SU-DHL-6 (cell line): ENCODE data around the gene EXOC6.

Source experiments
- H2AFZ ChIP-seq: fragments of 200-600 bp; sonication (generic); 2 replicates; pipeline ENCODE4 v1.6.1; 2014; ENCODE audit warnings: low read depth, mild to moderate bottlenecking, moderate library complexity, mixed read lengths, antibody characterized with exemption, low read length; ENCODE audit not compliant: severe bottlenecking
- H3F3A ChIP-seq: fragments of 200-600 bp; shearing (Covaris generic); 2 replicates; pipeline ENCODE4 v1.6.0; 2016; ENCODE audit warnings: antibody characterized with exemption, mild to moderate bottlenecking; ENCODE audit not compliant: insufficient read depth
- H3K27ac ChIP-seq: fragments of 200-600 bp; sonication (generic); 2 replicates; pipeline ENCODE4 v1.5.1; 2016; ENCODE audit warnings: low read depth, mild to moderate bottlenecking, low read length, moderate library complexity, mixed read lengths
- H3K27me3 ChIP-seq: fragments of 200-600 bp; sonication (generic), shearing (Covaris generic); 2 replicates; pipeline ENCODE4 v1.6.0; 2014; ENCODE audit warnings: mild to moderate bottlenecking, low read length
- H3K36me3 ChIP-seq: fragments of 200-600 bp; sonication (generic); 2 replicates; pipeline ENCODE4 v1.6.1; 2014; ENCODE audit warnings: mild to moderate bottlenecking, low read length, mixed read lengths
- H3K4me2 ChIP-seq: fragments of 300-600, 200-600 bp; shearing (Covaris generic), sonication (generic); 2 replicates; pipeline ENCODE4 v1.6.0; 2014; ENCODE audit warnings: low read length, low read depth, mild to moderate bottlenecking; ENCODE audit not compliant: poor library complexity, severe bottlenecking
- H3K4me3 ChIP-seq: fragments of 200-600 bp; sonication (generic); 2 replicates; pipeline ENCODE4 v1.5.1; 2014; ENCODE audit warnings: antibody characterized with exemption, low read length, mild to moderate bottlenecking, mixed read lengths; ENCODE audit not compliant: insufficient read depth, poor library complexity, severe bottlenecking
- H3K79me2 ChIP-seq: fragments of 200-600 bp; sonication (generic); 2 replicates; pipeline ENCODE4 v1.6.1; 2014; ENCODE audit warnings: mild to moderate bottlenecking, low read length, moderate library complexity; ENCODE audit not compliant: insufficient read depth
- H3K9ac ChIP-seq: fragments of 200-600 bp; sonication (generic); 2 replicates; pipeline ENCODE4 v1.7.0; 2014; ENCODE audit warnings: mild to moderate bottlenecking, low read length
- H3K9me2 ChIP-seq: fragments of 200-600 bp; sonication (generic); replicated peaks from 2 replicates; pipeline ENCODE4 v1.6.1; 2014; ENCODE audit warnings: low read length; ENCODE audit not compliant: insufficient read depth
- H3K9me3 ChIP-seq: fragments of 200-600 bp; sonication (generic); 2 replicates; pipeline ENCODE4 v1.6.1; 2014; ENCODE audit warnings: low read length, mixed read lengths; ENCODE audit not compliant: insufficient read depth
- H4K20me1 ChIP-seq: fragments of 200-600 bp; sonication (generic); 2 replicates; pipeline ENCODE4 v1.6.1; 2014; ENCODE audit warnings: low read depth, mild to moderate bottlenecking, antibody characterized with exemption, low read length, moderate library complexity, mixed read lengths
- EZH2phosphoT487 ChIP-seq: fragments of 200-600 bp; sonication (generic), shearing (Covaris generic); conservative IDR thresholded peaks from 2 replicates; pipeline ENCODE4 v1.6.1; 2018; ENCODE audit warnings: mild to moderate bottlenecking, antibody characterized with exemption, low read length, moderate library complexity, mixed read lengths
- TF ChIP-seq, protein P1 (sequence below): fragments of 200-600 bp; sonication (generic); IDR thresholded peaks from one replicate; pipeline ENCODE4 v1.5.1; 2017; ENCODE audit warnings: antibody characterized with exemption, mild to moderate bottlenecking, low read length, moderate library complexity; ENCODE audit not compliant: insufficient read depth, poor library complexity, severe bottlenecking

The EXOC6 gene

DNA sequence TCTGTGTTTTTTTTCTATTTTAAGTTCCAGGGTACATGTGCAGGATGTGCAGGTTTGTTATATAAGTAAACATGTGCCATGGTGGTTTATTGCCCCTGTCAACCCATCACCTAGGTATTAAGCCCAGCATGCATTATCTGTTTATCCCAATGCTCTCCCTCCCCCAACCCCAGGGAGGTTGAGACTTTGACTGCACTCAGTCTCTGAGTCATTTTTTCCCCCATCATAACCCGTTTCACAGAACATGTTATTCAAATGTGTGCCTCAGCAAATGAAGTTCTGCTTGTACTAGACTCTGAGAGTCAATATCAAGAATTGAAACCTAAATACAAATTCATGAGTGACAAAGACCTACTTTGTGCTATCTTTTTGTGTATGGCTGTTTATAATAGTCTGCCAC, 142.3 kb downstream of the EXOC6 start:
- no peaks in the 10 kb centered on the region; the same call in 1 of the 2 replicates for H4K20me1 ChIP-seq
- no peak overlapping the region for H3K4me2 ChIP-seq
- H3K27me3 ChIP-seq = no peaks in the 10 kb centered on the region
- H3F3A ChIP-seq = no peaks in the 10 kb centered on the region
- no peak for TF ChIP-seq EZH2phosphoT487
- TF ChIP-seq, protein P1, sequence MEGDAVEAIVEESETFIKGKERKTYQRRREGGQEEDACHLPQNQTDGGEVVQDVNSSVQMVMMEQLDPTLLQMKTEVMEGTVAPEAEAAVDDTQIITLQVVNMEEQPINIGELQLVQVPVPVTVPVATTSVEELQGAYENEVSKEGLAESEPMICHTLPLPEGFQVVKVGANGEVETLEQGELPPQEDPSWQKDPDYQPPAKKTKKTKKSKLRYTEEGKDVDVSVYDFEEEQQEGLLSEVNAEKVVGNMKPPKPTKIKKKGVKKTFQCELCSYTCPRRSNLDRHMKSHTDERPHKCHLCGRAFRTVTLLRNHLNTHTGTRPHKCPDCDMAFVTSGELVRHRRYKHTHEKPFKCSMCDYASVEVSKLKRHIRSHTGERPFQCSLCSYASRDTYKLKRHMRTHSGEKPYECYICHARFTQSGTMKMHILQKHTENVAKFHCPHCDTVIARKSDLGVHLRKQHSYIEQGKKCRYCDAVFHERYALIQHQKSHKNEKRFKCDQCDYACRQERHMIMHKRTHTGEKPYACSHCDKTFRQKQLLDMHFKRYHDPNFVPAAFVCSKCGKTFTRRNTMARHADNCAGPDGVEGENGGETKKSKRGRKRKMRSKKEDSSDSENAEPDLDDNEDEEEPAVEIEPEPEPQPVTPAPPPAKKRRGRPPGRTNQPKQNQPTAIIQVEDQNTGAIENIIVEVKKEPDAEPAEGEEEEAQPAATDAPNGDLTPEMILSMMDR = no peak
- H3K9me2 ChIP-seq = no peaks in the 10 kb centered on the region
- H3K27ac ChIP-seq = no peak overlapping the region
- no peak overlapping the region for H3K4me3 ChIP-seq
- H3K9ac ChIP-seq = no peak overlapping the region
- no peaks in the 10 kb centered on the region for H3K79me2 ChIP-seq
- H3K36me3 ChIP-seq = no peaks in the 10 kb centered on the region
- no peaks in the 10 kb centered on the region for H3K9me3 ChIP-seq
- no peak overlapping the region for H2AFZ ChIP-seq

DNA sequence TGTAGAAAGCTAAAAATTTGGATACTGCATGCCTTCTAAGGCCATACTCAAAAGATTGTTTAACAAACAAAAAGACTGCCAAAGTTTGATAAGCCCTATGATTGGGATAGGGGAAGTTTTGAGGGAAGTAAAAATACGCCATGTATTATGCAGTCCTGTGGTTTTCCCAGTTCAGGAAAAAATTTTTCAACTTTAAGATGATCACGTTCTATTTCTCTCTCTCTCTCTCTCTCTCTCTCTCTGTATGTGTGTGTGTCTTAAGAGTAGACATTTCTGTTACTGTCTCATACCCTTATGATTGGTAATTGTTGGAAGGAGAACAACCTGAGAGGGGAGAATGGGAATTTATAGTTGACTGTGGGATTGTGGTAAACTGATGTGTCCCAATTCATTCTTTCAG, 143.2 kb downstream of the EXOC6 start:
- Histone ChIP-seq H3K4me3 (no peak overlapping the region), H2AFZ (no peak overlapping the region), H3K27ac (no peak overlapping the region), H4K20me1 (no peaks in the 10 kb centered on the region; the same call in 1 of the 2 replicates), H3K4me2 (no peak overlapping the region), H3K9ac (no peak overlapping the region), H3K36me3 (no peaks in the 10 kb centered on the region), H3K9me3 (no peaks in the 10 kb centered on the region), H3F3A (no peaks in the 10 kb centered on the region), H3K9me2 (no peaks in the 10 kb centered on the region), H3K79me2 (no peaks in the 10 kb centered on the region), H3K27me3 (no peaks in the 10 kb centered on the region)
- TF ChIP-seq, protein P1 = no peak
- no peak for TF ChIP-seq EZH2phosphoT487

DNA sequence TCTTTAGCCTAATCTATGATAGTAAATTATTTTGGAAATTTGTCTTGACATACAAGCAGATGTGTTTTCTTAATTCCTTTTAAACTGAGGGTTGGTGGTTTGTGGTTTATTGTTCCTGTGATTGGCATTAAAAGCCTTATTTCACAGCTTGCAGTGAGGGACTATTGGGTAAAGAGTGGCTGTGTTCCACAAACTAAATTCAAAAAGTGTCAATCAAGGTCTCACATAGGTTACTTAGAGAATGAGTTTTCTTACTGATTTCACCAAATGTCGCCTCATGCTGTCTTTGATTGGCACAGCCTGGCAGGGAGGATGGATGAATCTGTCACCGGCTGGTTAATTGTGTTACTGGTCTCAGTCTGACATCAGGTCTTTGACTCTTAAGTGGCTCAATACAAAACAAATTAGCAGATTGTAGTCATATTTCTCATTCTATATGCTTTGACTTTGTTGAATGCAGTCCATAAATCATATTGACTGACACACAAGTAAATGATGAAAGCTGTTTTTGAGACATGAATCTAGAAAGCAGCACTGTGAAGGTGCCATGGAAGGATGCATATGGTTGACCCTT, 145.5 kb downstream of the EXOC6 start:
- Histone ChIP-seq H3K9me3 (no peaks in the 10 kb centered on the region), H3K79me2 (no peaks in the 10 kb centered on the region), H3K9ac (no peak overlapping the region), H3F3A (no peaks in the 10 kb centered on the region), H2AFZ (no peak overlapping the region), H3K27me3 (no peaks in the 10 kb centered on the region), H3K36me3 (no peaks in the 10 kb centered on the region), H3K27ac (no peak overlapping the region), H4K20me1 (no peaks in the 10 kb centered on the region; the same call in 1 of the 2 replicates), H3K4me2 (no peak overlapping the region), H3K9me2 (no peaks in the 10 kb centered on the region), H3K4me3 (no peak overlapping the region)
- TF ChIP-seq, protein P1 = no peak
